Gastroesophageal sphincter (tissue), 4 donors: Measurements from ENCODE around the gene ACIN1. TPM values are rescaled to one million over a fixed set of nuclear protein-coding genes. Genes with fewer than 3 reads are reported as not detected.

Experiments
- ATAC-seq: fragments of 150-250 bp; one replicate; pipeline ENCODE4 v1.9.1; 2016; ENCODE audit warnings: mild to moderate bottlenecking, moderate library complexity
- H3K27ac ChIP-seq, 4 donors: fragments of 200-600 bp; sonication (generic) in 3 of 4; 1 replicate in 3 of 4; 2 replicates in 1 of 4; pipeline ENCODE4 v1.5.1; 2016 to 2019
- H3K27me3 ChIP-seq: fragments of 200-600 bp; sonication (generic); one replicate; pipeline ENCODE4 v1.5.1; 2019
- H3K36me3 ChIP-seq, 2 donors: fragments of 200-600 bp; sonication (generic); one replicate each; pipeline ENCODE4 v1.5.1; 2019; ENCODE audit warnings: control low read depth in 1 of 2
- H3K4me1 ChIP-seq, 3 donors: fragments of 200-600 bp; sonication (generic); 1 replicate in 2 of 3; 2 replicates in 1 of 3; pipeline ENCODE4 v1.5.1; 2016 to 2019; ENCODE audit warnings: control low read depth in 2 of 3
- H3K4me3 ChIP-seq, 2 donors: fragments of 200-600 bp; sonication (generic); one replicate each; pipeline ENCODE4 v1.5.1; 2019; ENCODE audit warnings: mild to moderate bottlenecking in 1 of 2, moderate library complexity in 1 of 2
- H3K9me3 ChIP-seq, 3 donors: fragments of 200-600 bp; sonication (generic); one replicate each; pipeline ENCODE4 v1.5.1; 2017 to 2019; ENCODE audit warnings: control low read depth in 2 of 3
- EP300 ChIP-seq: sonication (generic); formaldehyde crosslinking; IDR thresholded peaks from one replicate; pipeline ENCODE4 v1.6.1; 2017; ENCODE audit warnings: antibody characterized with exemption, mild to moderate bottlenecking
- POLR2A ChIP-seq, 2 donors: fragments of 450-650 bp; IDR thresholded peaks; one replicate each; pipeline ENCODE4 v1.6.1; 2017; ENCODE audit warnings: antibody characterized with exemption in 2 of 2, mild to moderate bottlenecking in 2 of 2, moderate library complexity in 1 of 2
- POLR2AphosphoS5 ChIP-seq: sonication (generic); formaldehyde crosslinking; IDR thresholded peaks from one replicate; pipeline ENCODE4 v1.6.1; 2017; ENCODE audit warnings: antibody characterized with exemption
- WGBS, 2 donors: methylation state at CpG; one replicate each; pipeline ENCODE4 v1.1.5; 2018; ENCODE audit warnings: low coverage in 1 of 2; 5-methylcytosine and 5-hydroxymethylcytosine counted together
- total RNA-seq, 4 donors: library from RNA; depleted of rRNA; stranded (reverse); fragments of >200 nt; gene quantifications; one replicate each; pipeline ENCODE4 v1.1.0, GENCODE V29; 2016
- TF ChIP-seq, protein P1 (sequence below), 4 experiments: fragments of 200-600 bp in 2 of 4; fragments of 450-650 bp in 2 of 4; sonication (generic) in 1 of 4; IDR thresholded peaks; one replicate each; pipeline ENCODE4 v1.5.1; 2017 to 2019; ENCODE audit warnings: antibody characterized with exemption in 4 of 4, mild to moderate bottlenecking in 2 of 4, moderate library complexity in 2 of 4

ACIN1 gene
- total RNA-seq, 4 donors from 2014 or later, result 55.7 to 121 (median 91.8) TPM

DNA sequence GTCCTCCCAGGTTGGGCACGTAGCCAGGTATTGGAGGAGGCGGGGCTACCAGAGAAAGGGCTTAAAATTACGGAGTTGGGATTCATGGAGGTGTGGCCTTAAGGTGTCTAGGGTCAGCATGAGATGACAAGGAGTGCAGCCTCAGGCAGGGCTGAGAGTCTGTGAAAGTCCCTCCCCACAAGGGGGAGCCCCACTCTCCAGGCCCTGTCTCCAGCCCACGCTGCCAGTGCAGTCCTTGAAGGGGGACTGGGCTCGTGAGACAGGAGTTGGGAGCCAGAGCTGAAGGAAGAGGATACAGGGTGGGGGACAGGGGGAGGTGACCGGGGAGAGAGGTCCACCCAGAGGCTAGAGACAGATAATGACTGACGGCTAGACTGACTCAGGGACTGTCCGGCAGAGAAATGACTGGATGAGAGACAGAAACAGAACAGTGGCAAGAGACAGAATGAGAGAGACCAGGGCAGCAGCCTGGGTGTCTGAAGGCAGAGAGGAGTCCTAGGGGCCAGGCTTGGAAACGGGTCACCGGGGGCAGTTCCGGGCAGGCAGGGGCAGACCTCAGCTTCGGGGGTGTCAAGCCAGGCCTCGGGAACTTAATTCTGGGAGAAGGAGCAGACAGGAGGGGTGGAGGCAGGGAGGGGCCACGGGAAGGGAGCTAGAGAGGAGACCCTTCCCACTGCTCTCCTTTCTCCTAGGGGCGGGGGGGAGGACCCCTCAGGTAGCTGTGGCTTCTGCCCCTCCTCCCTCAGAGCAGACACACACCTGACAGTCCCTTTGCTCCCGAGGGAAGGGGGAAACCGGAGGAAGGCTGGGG lies 38.6 kb downstream of the ACIN1 start:
- H3K36me3 ChIP-seq, result peaks cover 0 to 29% of the 10 kb centered on the region in 2 donors
- WGBS, 2 donors, result 4 to 9% methylated on average over 12 to 16 of the region's 17 CpGs
- no peak for ATAC-seq
- peaks cover 0 to 28% (median 10%) of the 10 kb centered on the region in 3 donors for H3K4me1 ChIP-seq
- TF ChIP-seq, protein P1, sequence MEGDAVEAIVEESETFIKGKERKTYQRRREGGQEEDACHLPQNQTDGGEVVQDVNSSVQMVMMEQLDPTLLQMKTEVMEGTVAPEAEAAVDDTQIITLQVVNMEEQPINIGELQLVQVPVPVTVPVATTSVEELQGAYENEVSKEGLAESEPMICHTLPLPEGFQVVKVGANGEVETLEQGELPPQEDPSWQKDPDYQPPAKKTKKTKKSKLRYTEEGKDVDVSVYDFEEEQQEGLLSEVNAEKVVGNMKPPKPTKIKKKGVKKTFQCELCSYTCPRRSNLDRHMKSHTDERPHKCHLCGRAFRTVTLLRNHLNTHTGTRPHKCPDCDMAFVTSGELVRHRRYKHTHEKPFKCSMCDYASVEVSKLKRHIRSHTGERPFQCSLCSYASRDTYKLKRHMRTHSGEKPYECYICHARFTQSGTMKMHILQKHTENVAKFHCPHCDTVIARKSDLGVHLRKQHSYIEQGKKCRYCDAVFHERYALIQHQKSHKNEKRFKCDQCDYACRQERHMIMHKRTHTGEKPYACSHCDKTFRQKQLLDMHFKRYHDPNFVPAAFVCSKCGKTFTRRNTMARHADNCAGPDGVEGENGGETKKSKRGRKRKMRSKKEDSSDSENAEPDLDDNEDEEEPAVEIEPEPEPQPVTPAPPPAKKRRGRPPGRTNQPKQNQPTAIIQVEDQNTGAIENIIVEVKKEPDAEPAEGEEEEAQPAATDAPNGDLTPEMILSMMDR (IDR thresholded peaks at IDR 0.05), result peak in 3 of 4 experiments; percentile 57 to 76 (median 64)
- no peak for TF ChIP-seq POLR2A (IDR thresholded peaks at IDR 0.05)
- H3K27ac ChIP-seq, result peak overlapping the region in 2 of 4 donors; percentile 29 to 84
- no peaks in the 10 kb centered on the region for H3K9me3 ChIP-seq
- H3K27me3 ChIP-seq, result no peaks in the 10 kb centered on the region
- H3K4me3 ChIP-seq, result peak overlapping the region in 1 of 2 donors; percentile 76

- Histone ChIP-seq H3K9me3 (no peaks in the 10 kb centered on the region), H3K27me3 (no peaks in the 10 kb centered on the region), H3K4me3 (no peak overlapping the region), H3K36me3 (peaks cover 0 to 22% of the 10 kb centered on the region in 2 donors), H3K27ac (no peak overlapping the region), H3K4me1 (peaks cover 0 to 26% (median 10%) of the 10 kb centered on the region in 3 donors)
- WGBS, 2 donors, result 67% methylated on average over 1 of the region's 6 CpGs; no CpG with 5 or more reads in 1 of the 2 donors
- TF ChIP-seq POLR2A (IDR thresholded peaks at IDR 0.05), result peak in 1 of 2 donors; percentile 13
- no peak for TF ChIP-seq POLR2AphosphoS5
- ATAC-seq, result no peak
These were observed 39.3 kb downstream of the ACIN1 start for GRCh38 chr14:23055621-23056144.

DNA sequence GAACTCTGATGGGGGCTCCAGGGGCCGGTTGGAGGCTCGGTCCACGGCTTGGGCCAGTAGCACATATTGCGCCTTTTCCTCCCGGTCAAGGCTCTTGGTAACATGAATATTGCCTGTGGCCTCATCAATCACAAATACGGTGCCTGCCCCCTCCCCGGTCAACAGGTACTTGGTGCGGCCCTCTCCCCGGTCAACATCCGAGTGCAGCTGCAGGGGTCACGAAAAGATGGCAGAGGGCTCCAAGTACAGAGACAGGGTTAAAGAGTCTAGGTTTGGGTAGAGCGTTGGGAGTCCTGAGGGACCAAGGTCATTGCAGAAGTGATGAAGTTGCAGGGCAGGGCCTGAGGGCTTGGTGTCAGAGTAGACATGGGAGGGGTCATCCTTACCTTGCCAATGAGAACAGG lies 39.8 kb downstream of the ACIN1 start:
- H3K9me3 ChIP-seq, result no peaks in the 10 kb centered on the region
- H3K27me3 ChIP-seq, result no peaks in the 10 kb centered on the region
- peaks cover 0 to 26% (median 10%) of the 10 kb centered on the region in 3 donors for H3K4me1 ChIP-seq
- H3K27ac ChIP-seq, result no peak overlapping the region
- no peak for ATAC-seq
- H3K36me3 ChIP-seq, result peaks cover 0 to 17% of the 10 kb centered on the region in 2 donors
- 100% methylated on average over 4 of the region's 12 CpGs; no CpG with 5 or more reads in 1 of the 2 donors for WGBS, 2 donors
- TF ChIP-seq POLR2AphosphoS5 (no peak), EP300 (no peak), POLR2A (IDR thresholded peaks at IDR 0.05) (no peak)
- TF ChIP-seq, protein P1 (IDR thresholded peaks at IDR 0.05), result no peak
- no peak overlapping the region for H3K4me3 ChIP-seq

DNA sequence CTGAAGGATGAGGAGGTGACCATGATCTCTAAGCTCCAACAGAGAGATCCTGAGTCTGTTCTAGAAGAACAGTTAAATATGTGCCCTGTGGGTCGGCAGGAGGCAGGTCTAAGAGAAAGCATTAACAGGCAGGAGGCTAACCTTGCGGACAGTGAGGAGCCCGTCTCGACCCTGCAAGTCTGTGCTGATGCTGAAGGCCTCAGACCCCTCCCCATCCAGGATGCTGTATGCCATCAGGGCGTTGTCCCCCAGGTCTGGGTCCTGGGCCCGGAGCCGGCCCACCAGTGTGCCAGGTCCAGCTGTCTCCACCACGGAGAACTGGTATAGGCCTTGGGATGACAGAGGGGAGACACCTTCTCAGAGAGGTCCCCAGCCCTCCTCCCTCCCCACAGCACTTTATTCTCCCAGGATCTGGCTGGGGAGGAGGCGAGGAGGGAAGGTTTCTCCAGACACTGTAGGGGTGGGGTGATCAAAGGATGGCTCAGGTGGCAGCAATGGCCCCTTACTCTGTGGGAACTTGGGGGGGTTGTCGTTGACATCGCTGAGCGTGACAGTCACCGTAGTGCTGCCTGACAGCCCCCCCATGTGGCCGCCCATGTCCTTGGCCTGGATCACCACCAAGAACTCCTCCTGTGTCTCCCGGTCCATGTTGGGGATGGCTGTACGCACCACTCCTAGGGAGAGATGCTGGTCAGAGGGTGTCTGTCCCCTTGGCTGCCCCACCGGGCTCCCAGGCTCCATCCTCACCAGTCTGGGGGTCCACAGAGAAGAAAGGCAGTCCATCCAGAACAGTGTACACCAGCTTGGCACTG lies 40.7 kb downstream of the ACIN1 start:
- H3K9me3 ChIP-seq, result no peaks in the 10 kb centered on the region
- TF ChIP-seq EP300, result no peak
- TF ChIP-seq, protein P1 (IDR thresholded peaks at IDR 0.05), result peak in 1 of 4 experiments; percentile 21

GRCh38 chr14:23053426-23053825 lies 41.5 kb downstream of the ACIN1 start:
- ATAC-seq, result no peak
- WGBS, 2 donors, result 100% methylated on average over 2 of the region's 10 CpGs; no CpG with 5 or more reads in 1 of the 2 donors
- TF ChIP-seq, protein P1 (IDR thresholded peaks at IDR 0.05), result no peak
- TF ChIP-seq POLR2A (IDR thresholded peaks at IDR 0.05) (no peak), EP300 (no peak), POLR2AphosphoS5 (no peak)

More for the DNA sequence above, 40.7 kb downstream of the ACIN1 start:
- Histone ChIP-seq H3K27me3 (no peaks in the 10 kb centered on the region), H3K4me1 (peaks cover 0 to 26% (median 10%) of the 10 kb centered on the region in 3 donors), H3K36me3 (peaks cover 0 to 7% of the 10 kb centered on the region in 2 donors), H3K27ac (no peak overlapping the region), H3K4me3 (no peak overlapping the region)
- ATAC-seq, result no peak
- WGBS, 2 donors, result 55 to 80% methylated on average over 3 to 4 of the region's 17 CpGs

More at GRCh38 chr14:23053426-23053825, 41.5 kb downstream of the ACIN1 start:
- no peaks in the 10 kb centered on the region for H3K36me3 ChIP-seq
- H3K9me3 ChIP-seq, result no peaks in the 10 kb centered on the region
- peaks cover 0 to 26% (median 10%) of the 10 kb centered on the region in 3 donors for H3K4me1 ChIP-seq
- H3K27ac ChIP-seq, result no peak overlapping the region
- H3K4me3 ChIP-seq, result no peak overlapping the region
- no peaks in the 10 kb centered on the region for H3K27me3 ChIP-seq
